NK-92 treated with Interleukin-12 subunit alpha and Interleukin-12 subunit beta, amount 100 ng/mL, for 24 hours (cell line): ENCODE data around the gene HOXD12.

ENCODE experiments used
- DNase-seq: peaks from one replicate; lab custom pipeline; 2025; lab: John Stamatoyannopoulos, UW

Gene HOXD12

GRCh38 chr2:176099728-176100546 is at the start of gene HOXD12:
Gene HOXD12, plus strand, starts transcription at chr2:176099795. Its CDS starts 7 bp downstream, at chr2:176099802.
- DNase-seq: no peak

- no peak for DNase-seq
Measured at GRCh38 chr2:176056406-176056805, 43.2 kb upstream of the HOXD12 start.

DNA sequence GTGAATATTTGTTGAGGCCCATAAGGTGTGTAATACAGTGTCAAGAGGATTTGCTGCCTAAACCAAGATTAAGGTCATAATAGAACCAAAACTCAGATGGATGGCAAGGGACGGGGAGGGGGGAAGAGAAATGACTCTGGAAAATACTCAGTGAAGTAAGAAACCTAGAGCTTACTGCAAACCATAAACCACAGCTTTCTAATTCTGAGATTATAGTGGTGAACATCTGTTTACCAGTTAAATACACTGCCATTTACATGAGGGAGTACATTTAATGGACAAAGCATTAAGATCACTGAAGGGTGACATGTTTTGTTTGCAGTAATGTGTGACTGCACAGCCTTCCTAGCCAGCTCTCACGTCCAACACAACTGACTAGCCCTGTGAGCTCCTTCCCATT is 35.6 kb upstream of the HOXD12 start:
- DNase-seq: no peak

DNA sequence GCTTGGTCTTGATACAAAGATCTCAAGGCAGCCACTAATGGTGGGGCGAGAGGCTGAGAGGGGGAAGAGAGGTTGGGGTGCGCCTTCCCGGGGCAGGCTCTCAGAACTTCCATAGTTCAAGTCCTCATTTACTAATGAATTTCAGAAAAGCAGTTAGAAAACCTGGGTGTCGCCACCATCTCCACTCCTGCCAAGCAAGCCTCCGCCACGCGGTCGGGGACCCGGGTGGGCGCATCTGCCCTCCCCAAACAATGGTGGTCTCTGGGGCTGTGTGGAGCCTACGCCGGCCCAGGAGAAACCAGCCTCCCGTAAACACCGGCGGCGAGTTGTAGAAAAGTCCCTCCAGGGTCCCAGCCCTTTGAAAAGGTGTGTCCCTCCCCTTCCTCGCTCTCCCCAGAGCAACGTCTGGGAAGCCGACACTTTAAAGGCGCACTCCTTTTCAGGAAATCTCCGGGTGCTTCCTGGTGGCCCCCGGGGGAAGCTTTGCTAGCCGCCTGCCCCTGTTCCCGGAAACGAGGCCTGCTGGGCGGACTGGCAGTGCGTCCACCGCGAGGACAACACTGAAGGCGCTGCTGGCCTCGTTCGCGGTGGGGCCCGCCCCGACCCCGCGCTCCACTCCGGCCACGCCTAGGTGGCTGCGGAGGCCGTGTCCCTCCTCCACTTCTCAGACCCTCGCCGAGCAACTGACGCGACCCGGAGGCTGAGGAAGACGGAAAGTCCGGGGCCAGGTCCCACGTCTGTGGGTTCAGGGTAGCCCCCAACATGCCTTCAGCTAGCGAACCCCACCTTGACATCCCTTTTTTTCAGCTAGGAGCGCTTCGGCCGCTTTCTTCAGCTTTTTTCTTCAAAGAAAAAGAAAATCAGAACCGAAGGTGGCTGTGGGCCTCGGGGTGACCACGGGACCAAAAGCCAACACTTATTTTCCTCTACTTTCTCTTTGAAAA is 32.7 kb upstream of the HOXD12 start:
- DNase-seq: no peak

DNA sequence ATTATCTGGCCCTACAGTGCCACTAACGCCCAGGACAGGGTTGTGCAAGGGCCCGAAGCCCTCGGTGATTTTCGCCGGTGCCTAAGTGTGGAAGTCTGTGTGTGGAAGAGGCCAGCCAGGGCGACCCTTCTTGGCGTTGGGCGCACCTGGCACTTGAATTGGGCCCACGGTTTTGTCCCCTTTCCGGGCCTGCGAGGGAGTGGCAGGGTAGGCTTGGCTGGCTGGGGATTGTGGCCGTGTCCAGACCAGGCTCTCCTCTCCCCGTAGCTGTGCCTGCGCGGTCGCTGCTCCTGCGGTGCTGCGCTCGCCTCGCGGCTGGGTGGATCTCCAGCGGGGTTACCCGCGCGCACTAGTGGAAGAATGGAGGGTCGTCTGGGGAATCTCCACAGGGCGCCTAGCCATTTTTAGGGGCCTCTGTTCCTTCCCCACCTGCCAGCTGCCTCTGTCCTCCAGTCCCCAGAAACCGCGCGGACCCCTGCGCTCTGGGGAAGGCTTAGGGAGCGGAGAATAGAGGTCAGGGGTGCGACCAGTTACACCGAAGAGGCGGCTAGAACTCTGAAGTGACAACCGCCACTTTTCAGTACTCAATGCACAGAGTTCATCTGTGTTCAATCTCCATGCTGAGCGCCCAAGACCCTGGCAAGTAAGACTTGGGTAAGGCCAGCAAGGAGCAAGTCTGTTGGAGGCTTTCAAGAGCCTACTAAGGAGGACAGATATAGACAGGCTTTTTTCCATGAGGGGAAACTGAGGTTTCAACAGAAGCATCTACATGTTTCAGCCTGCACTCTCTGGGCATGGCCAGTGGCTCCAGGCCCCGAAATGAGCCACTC is 31.8 kb upstream of the HOXD12 start:
- no peak for DNase-seq

DNA sequence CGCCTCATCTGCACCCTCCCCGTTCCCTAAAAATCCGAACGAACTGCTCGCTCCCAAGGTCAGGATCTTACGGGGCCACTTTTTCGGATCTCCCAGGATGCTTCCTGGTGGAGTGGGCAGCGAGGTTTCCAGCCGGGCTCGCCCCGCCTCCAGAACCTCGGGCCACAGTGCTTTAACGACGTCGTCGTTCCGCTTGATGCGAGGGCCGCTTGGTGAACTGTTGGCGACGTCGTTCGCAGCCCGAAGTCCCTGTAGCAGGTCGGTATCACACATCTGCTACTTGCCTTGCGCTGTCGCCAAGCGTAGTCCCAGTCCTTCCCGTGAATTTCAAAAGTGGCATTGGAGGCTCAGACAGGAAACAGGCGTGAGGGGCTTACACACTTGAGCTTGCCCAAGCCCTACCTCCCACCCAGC is 31.2 kb upstream of the HOXD12 start:
- DNase-seq: no peak

DNA sequence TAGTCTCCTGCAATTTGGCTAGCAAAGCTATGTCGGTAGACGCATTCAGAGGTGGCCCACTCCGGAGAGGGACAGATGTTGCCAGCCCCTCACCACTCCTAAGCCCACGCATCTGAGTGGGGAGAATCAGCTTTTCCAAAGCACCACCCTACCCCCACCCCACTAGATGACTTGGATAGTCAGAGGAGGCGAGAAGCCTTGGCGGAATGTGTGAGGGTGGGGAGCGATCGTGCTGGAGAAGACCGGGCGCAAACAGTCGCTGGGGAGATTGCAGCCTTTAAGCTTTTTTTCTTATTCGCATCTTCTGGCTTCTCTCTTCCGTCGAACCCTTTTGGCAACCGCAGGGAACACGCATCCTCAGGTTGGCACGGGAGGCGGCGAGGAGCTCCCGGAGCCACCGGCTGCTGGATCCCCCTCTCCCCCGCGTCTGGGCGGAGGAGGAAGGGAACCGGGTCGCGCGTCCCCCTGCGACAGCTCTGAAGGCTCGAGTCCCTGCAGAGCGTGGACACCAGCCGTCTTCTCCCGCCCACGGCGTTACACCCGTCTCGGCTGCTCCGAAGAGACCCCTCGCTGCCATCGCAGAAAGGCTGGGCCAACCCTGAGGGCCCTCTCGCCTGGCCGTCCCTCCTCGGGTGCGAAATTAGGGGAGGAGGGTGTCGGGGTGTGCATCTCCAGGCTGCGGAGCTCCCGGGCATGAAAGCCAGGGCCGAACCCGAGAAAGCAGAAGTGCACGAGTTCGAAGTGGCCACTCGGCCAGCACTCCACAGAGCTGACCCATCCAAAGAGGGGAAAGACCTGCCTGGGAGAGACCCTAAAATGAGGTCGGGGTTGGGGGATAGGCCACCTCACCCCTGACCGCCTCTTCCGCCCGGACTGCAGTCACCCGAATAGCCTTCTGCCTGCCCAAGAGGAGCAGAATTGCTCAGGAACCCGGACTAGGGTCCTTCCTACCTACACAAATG is 28.0 kb upstream of the HOXD12 start:
- no peak for DNase-seq

DNA sequence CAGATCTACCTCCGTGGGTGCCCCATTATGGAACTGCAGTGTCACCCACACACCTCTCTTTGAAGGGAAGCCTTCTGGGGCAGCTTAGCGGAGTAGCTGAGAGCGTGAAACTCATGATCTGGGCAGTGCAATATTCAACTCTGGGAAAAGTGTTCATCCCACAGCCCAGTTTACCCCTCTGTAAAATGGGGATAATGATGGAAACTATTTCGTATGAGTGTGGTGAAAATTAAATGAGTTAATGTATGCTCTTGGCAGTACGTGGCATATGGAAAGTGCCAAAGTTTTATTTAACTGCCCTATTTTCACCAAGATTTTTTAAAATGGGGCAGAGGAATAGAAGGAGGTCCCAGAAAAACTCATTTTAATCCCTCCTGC is 27.3 kb upstream of the HOXD12 start:
- DNase-seq: no peak

GRCh38 chr2:176072951-176073904 is 26.4 kb upstream of the HOXD12 start:
- DNase-seq: no peak

DNA sequence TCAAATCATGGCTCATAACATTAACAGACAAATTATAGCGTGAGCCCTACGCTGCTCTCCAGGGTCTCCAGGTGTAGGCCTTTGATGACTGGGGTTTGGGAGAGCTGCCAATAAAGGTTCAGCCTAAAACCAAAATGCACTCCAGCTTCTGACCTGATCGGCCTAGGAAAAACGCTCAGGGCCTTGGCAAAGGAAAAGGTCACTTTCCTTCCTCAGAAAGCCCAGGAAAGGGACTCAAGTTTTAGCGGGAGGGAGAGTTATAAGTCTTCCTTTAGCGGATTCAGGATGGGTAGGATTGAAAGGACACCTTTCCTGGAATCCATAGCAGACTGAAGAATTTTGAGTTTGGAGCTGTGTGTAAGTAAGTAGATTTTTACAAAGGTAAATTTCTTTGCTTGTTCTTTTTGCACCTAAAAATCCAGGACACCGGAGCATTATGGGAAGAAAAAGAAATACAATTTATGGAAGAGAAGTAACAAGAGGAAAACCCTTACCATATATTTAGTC is 24.6 kb upstream of the HOXD12 start:
- no peak for DNase-seq

- DNase-seq: no peak
Measured at GRCh38 chr2:176075481-176075880, 24.1 kb upstream of the HOXD12 start.

- no peak for DNase-seq
Measured at GRCh38 chr2:176076063-176076462, 23.5 kb upstream of the HOXD12 start.

- DNase-seq: no peak
Measured at GRCh38 chr2:176076796-176077195, 22.8 kb upstream of the HOXD12 start.

DNA sequence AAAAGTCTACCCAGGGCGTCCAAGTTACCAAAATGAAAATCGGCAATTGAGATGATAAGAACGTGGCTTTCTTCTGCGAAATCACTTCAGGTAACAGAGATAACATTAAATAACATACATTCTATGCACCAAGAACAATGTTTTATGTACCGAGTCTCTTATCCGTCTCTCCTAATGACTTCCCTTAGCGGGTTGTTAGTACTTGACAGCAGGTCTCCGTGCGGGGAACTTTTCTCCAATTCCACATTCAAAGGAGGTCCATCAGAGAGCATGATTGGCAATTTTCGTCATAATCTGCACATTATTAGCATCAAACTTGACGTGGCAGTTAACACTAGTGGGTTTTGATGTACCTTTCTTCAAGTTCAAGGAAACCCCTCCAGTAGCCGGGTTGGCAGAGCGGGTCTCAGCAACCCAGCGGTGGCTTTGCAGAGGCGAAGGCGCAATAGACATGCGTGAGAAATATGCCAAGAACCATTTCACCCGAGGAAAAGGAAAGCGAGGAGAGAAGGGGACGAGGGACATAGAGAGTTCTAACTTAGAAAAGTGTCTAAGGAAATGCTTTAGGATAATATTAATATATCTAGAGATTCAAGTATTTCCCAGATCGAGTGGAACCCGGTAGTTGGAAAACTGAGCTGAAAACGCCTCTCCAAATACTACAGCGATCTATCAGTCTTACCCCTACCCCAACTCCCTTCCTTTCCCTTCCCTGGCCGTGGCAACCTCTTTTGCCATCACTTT is 20.9 kb upstream of the HOXD12 start:
- DNase-seq: no peak

DNA sequence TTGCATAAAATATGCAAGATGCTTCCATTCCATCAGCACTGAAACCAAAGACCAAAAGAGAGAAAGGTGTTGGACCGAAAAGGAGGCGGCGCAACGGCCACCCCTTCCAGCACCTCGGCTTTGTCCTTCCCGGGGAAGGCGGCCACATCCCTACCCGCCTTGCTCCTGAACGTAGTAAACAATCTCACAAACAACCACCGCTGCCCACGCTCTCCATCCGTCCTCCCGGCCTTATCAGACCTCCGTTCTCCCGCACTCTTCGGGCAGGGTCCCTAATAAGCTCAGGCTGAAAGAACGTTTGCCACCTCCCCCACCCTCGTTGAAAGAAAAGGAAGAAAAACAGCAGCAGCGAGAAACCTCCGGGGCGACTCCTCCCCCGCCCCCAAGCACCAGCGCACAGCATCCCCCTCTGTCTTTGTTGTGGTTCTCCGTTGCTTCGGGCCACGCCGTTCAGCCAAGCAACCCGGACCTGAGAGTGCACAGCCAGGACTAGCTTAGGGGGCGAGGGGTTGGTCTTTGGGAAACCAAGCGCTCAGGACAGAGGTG is 20.2 kb upstream of the HOXD12 start:
- DNase-seq: no peak

DNA sequence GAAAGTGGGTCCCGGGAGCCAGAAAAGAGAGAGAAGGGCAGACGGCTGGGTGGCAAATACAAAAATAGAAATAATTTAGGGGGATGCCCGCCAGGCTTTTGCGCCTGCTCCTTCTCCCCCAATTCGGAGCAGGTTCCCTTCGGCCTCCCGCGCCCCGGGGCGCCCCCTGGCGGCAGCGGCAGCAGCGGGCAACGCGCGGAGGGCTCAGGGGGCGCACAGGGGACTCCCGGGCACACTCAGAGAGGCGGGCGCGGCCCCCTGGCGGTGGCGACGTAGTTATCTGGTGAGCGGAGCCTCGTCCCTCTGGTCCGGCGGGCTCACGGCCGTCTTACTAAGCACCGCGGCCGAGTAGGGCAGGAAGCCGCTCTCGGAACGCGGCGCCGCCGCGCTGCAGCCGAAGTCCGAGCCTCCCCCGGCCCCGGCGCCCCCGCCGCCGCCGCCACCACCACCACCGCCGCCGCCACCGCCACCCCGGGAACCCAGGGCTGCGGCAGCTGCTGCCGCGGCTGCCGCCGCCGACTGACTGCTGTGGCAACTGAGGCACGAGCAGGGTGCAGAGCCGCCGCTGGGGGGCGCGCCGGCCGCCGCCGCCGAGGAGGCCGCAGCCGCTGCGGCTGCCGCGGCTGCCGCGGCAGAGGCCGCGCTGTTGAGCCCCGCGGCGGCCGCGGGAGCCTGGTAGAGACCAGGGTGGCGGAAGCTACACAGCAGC is 19.6 kb upstream of the HOXD12 start:
- no peak for DNase-seq

DNA sequence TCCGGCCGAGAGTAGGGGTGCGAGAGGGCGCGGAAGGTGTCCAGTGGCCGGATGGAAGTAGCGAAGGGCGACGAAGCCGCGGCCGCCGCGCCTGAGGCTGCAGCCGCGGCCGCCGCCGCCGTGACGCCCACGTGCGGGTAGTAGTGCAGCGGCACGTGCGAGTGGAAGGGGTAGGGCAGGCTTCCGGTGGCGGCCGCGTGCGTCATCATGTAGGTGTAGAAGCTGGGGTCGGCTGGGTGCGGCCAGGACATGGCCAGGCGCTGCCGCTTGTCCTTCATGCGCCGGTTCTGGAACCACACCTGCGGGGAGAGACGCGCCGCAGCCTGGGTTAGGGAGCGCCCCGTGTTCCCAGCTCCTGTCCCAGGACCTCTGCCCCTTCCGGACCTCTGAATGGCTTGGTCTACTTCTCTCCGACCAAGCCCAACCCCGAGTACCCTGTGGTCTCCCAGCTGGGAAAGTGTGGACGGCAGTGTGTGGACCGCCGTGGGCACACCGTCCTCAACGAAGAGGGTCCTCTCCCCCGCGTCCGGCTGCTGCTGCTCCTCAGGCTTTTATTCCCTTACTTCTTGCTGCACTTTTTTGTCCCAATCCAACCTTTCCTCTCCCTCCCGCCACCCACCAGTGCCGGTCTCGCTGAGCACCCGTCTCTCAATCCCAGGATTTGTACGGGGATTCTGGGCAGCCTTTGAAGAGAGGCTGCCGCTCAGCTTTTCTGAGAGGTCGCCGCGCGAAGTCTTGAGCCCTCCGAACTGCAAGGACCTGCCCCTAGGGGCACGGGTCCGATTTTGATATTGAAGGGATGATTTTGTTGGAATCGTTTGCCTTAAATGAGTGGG is 18.8 kb upstream of the HOXD12 start:
- DNase-seq: no peak
